ENCODE data around the gene SIRT3.

GRCh38 chr11:223026-223789 is 12.9 kb downstream of the SIRT3 start:
- TF ChIP-seq EZH2 (IDR thresholded peaks at IDR 0.05; ENCODE audit: insufficient read depth, poor library complexity, severe bottlenecking) (no peak), EZH2phosphoT487 (IDR thresholded peaks at IDR 0.05; ENCODE audit: insufficient read depth, low read depth) (no peak)

All from GM23248 (cell line).